ENCODE measurements around the gene EGR1.

GRCh38 chr5:138470322-138471051 lies 5.2 kb downstream of the EGR1 start:
- TF ChIP-seq FOXM1 (IDR thresholded peaks at IDR 0.05; ENCODE audit: borderline replicate concordance) (no peak), BHLHE40 (IDR thresholded peaks at IDR 0.05; ENCODE audit: borderline replicate concordance) (peak; percentile 36; the same call in 1 of the 2 replicates), TARDBP (IDR thresholded peaks at IDR 0.05) (no peak; the same call in 1 of the 2 replicates), HDGF (IDR thresholded peaks at IDR 0.05; ENCODE audit: borderline replicate concordance) (no peak), ZNF384 (IDR thresholded peaks at IDR 0.05) (no peak), L3MBTL2 (conservative IDR thresholded peaks at IDR 0.05) (no peak; the same call in 1 of the 2 replicates), SUZ12 (IDR thresholded peaks at IDR 0.05) (no peak), NFRKB (IDR thresholded peaks at IDR 0.05) (no peak), FOXA1 (IDR thresholded peaks at IDR 0.05) (no peak), SP1 (IDR thresholded peaks at IDR 0.05) (no peak), ARNT (IDR thresholded peaks at IDR 0.05) (no peak)

Measured in HEK293T (cell line).